ENCODE results near the gene EME2.
A peak's percentile ranks its signal among the peaks of the same experiment; 100 is the strongest.
"Not testable (repeated sequence)": the region's sequence is repeated elsewhere in the genome, so short reads cannot be mapped to it uniquely, and the experiment has no call there.

EME2 gene

DNA sequence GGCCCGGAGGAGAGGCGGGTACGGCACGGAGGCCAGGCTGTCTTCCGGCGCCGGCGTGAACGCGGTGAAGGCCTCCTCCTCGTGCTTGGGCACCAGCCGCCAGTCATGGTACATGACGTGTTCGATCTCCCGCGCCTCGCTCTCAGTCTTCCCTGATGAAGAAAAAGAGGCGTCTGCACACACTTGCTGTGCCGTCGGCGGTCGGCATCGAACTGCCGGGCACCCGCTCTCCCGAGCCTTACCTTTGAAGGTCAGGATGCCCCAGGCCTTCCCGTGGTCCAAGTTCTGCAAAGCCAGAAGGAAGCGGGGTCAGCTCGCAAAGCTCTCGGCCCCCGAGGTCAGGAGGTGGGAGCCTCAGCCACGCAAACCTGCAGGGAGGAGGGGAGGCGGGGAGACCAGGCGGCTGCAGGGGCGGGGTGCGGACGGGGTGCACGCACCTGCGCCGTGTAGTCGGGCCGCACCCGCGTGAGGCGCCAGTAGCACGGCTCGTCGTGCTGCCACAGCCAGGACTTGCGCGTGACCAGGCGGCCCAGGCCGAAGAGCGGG, at the start of gene EME2:
Gene EME2 (plus strand): TSS at position 449 of the 546 bp plus-strand sequence. CDS start 418 bp downstream, outside the sequence.
- no peak for DNase-seq

GRCh38 chr16:1723450-1724147, 49.0 kb upstream of the EME2 start:
- peak; percentile 32 for DNase-seq

GRCh38 chr16:1724491-1724890, 48.1 kb upstream of the EME2 start:
- DNase-seq, result no peak

GRCh38 chr16:1726661-1727502, 45.7 kb upstream of the EME2 start:
- DNase-seq, result no peak

DNA sequence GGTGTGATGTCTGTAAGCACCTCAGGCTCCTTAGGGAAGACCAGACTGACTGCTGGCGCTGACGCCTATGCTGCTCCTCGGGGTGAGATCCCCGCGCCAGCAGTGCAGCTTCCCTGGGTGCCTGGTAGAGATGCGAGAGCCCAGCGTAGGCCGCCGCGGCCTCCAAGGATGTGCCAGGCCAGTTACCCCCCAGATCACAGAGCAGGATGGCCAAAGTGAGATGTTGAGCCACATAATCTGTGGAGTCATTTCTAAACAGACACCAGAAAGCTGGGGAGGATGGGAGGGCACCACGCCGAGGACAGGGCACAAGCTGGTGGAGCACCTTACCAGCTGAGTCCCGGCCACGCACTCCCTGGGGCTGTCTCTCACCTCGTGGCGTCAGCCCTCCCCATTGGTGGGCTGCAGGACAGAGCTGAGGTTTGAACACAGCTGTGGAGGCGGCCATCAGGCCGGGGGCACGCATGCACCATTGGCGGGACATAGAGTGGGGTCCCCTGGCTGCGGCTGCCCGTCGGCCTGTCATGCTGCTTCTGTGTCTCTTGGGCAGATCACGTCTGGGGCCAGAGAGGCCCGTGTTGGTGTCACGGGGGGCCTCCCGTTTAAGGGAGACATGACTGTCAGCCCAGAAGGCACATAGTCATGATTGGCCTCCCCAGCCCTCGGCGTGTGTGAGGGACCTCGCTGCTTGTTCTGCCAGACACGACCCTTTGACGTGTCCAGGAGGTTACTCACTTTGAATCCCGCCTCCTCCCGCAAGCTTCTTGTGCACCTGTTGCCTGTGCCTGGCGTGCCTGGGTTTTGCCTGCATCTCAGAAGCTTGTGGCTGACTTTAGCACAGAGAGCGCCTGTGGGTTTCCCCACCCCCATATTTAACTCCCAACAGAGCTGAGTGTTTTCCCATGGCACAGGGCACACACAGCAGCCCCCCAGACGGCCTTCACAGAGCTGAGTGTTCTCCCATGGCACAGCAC, 44.7 kb upstream of the EME2 start:
- no peak for DNase-seq

- DNase-seq, result no peak
Observed at GRCh38 chr16:1729026-1729425, 43.6 kb upstream of the EME2 start.

DNA sequence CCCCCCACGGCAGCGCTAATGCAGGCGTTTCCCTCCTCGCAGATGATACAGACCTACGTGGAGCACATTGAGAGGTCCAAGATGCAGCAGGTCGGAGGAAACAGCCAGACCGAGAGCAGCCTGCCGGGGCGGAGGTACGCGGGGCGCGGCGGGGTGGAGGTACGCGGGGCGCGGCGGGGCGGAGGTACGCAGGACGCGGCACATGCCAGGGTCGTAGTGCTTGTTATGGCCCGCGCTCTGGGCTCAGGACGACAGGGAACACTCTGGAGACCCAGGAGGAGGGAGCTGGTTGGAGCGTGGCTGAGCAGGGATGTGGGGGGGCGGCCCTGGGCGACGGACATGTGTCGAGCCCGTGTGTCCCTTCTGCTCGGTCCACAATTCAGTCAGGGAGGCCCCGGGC, 43.2 kb upstream of the EME2 start:
- DNase-seq, result no peak

DNA sequence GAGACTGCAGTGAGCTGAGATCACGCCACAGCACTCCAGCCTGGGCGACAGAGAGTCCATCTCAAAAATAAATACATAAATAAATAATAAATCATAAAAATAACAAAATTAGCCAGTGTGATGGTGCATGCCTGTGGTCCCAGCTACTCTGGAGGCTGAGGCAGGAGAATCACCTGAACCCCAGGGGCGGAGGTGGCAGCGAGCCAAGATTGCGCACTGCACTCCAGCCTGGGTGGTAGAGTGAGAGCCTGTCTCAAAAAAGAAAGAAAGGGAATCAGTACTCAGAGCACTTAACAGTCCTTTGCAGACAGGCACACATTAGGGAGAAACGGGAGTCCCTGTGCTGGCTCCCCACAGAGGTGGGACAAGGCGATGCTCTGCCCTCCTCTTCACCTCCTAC, 41.5 kb upstream of the EME2 start:
- DNase-seq, result no peak

DNA sequence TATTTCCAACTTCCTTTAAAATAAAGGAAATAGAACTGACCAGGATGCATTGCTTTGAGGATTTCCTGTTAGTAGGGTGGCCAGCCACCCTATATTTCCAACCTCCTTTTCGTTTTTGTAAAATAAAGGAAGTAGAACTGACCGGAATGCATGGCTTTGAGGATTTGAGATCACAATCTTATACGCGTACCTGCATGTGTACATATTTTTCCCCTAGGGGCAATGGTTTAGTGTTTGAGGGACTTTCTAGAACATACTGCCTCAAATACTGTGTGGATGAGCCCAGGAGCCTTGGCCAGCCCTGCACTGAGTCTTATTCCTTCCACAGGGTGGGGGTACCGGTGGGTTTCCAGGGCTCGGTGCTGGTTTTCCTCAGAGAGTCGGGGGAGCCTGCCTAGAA, 41.0 kb upstream of the EME2 start:
- DNase-seq, result no peak

GRCh38 chr16:1732071-1732470, 40.5 kb upstream of the EME2 start:
- no peak for DNase-seq

DNA sequence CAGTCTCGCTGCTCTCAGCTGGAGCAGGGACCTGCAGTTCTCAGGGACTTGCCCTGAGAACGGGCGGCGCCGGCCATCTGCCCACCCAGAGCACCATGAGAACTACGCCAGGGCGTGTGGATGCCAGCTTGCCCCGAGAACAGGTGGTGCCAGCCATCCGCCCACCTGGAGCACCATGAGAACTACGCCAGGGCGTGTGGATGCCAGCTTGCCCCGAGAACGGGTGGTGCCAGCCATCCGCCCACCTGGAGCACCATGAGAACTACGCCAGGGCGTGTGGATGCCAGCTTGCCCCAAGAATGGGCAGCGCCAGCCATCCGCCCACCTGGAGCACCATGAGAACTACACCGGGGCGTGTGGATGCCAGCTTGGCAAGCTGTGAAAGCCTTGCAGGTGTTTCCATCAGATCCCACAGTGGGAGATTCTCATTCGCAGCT, 40.0 kb upstream of the EME2 start:
- not testable (repeated sequence) for DNase-seq

DNA sequence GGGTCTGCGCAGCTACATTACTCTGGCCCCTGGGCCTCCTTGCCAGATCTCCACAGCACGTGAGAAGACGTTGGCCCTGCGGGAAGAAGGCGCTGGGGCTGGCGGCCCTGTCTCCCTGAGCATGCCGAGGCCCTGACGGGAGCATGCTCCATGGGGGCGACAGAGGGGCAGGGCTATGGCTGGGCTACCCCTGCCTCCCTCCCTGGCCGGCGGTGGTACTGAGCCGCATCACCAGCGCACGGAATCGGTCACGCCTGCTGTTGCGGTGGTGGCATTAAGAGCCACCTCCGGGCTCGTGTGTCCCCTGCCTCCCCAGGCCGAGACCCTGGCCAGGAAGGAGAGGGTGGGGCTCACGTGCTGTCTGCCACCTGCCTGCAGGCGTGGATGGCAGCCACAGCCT, 38.5 kb upstream of the EME2 start:
- DNase-seq, result no peak

GRCh38 chr16:1734816-1735215, 37.8 kb upstream of the EME2 start:
- no peak for DNase-seq

DNA sequence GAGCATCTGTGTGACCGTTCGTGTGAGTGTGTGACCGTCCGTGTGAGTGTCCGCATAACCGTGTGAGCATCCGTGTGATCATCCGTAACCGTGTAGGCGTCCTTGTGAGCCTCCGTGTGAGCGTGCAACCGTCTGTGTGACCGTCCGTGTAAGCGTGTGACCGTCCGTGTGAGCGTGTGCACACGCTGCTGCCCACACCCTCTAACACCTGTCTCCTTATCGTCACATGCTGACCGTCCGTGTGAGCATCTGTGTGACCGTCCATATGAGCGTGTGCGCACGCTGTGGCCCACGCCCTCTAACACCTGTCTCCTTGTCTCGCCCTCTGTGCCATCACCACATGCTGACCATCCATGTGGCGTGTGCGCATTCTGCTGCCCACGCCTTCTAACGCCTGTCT, 32.4 kb upstream of the EME2 start:
- no peak for DNase-seq

- no peak for DNase-seq
Observed at GRCh38 chr16:1740781-1741490, 31.7 kb upstream of the EME2 start.

- DNase-seq, result no peak
Observed at GRCh38 chr16:1741553-1742165, 31.0 kb upstream of the EME2 start.

GRCh38 chr16:1743376-1744337, 29.0 kb upstream of the EME2 start:
- DNase-seq, result no peak

DNA sequence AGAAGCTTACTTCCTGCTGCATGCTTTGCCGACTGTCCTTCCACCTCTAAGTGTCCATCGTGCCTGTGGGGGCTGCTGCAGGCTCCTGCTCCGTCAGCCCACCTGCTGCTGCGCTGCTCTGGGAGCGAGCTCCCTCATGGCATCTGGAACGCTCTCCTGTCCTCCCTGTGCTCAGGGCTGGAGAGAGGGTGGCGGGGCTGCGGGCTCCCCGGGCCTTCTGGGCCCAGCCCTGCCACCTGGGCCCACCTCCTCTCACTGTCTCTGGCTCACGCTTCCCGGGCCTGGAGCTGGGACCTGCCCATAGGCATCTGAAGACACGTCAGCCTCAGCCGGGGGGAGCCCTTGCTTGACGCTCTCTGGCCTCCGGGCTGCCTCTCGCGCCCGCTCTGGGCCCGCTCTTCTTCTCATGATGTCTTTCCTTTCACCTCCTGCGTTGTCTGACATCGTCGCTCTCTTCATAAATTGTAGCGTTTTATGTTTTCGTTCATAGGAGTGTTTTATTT, 28.2 kb upstream of the EME2 start:
- DNase-seq, result no peak

DNA sequence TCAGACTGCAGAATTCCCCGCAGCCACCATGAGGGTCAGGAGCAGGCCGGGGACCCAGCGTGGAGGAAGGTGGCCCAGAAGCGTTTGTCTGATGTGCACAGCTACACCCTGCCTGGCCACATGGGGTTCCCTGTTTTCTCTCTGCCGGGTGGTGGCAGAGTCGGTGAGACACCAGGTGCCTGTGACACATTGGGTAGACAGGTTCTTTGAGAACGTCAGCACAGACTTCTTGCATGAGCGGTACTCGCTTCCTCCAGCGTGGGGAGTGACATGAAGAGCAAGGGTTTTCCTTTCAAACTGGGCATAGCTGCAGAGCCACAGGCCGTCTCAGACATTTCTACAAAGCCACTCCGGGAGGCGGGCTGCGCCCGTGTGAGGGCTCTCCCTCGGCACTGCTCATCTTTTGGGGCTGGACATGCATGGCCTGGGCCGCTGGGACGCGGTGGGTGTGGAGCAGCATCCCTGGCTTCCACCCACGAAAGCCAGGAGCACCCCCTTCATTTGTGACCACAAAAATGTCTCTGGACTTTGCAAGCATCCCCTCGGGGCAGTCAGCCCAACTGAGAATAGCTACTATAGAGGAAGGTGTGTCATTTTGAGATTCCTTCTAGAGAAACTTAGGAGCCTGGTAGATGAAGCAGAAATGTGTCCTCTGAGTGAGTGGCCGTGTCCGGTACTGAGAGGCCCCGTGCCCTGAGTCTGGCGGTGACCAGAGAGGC, 27.3 kb upstream of the EME2 start:
- DNase-seq, result no peak
